ENCODE data around the gene ELOVL5.

- TF ChIP-seq, protein P1, sequence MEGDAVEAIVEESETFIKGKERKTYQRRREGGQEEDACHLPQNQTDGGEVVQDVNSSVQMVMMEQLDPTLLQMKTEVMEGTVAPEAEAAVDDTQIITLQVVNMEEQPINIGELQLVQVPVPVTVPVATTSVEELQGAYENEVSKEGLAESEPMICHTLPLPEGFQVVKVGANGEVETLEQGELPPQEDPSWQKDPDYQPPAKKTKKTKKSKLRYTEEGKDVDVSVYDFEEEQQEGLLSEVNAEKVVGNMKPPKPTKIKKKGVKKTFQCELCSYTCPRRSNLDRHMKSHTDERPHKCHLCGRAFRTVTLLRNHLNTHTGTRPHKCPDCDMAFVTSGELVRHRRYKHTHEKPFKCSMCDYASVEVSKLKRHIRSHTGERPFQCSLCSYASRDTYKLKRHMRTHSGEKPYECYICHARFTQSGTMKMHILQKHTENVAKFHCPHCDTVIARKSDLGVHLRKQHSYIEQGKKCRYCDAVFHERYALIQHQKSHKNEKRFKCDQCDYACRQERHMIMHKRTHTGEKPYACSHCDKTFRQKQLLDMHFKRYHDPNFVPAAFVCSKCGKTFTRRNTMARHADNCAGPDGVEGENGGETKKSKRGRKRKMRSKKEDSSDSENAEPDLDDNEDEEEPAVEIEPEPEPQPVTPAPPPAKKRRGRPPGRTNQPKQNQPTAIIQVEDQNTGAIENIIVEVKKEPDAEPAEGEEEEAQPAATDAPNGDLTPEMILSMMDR (IDR thresholded peaks at IDR 0.05; ENCODE audit: low read length): no peak
- TF ChIP-seq EZH2 (IDR thresholded peaks at IDR 0.05; ENCODE audit: borderline replicate concordance, low read length): no peak
These were observed 15.0 kb downstream of the ELOVL5 start for GRCh38 chr6:53333439-53334408.

Measured in OCI-LY1 (cell line).